SKM-1 treated with dmso at 0.1 percent for 144 hours (cell line): ENCODE measurements around the gene THAP4.

ENCODE experiments used
- DNase-seq: peaks from one replicate; lab custom pipeline; 2025; ENCODE audit not compliant: unreplicated experiment; lab: John Stamatoyannopoulos, UW

Gene THAP4

GRCh38 chr2:241639385-241639784, 2.4 kb upstream of the THAP4 start:
- DNase-seq = no peak

- no peak for DNase-seq
Observed at GRCh38 chr2:241638940-241639339, 2.0 kb upstream of the THAP4 start.

GRCh38 chr2:241637795-241638660, 1.1 kb upstream of the THAP4 start:
- peak; percentile 22 for DNase-seq

GRCh38 chr2:241636182-241637017, 558 bp downstream of the THAP4 start:
- DNase-seq = no peak

- no peak for DNase-seq
Observed at GRCh38 chr2:241635756-241636155, 1.2 kb downstream of the THAP4 start.

- no peak for DNase-seq
Observed at GRCh38 chr2:241633561-241633960, 3.4 kb downstream of the THAP4 start.

- no peak for DNase-seq
Observed at GRCh38 chr2:241632478-241633325, 4.3 kb downstream of the THAP4 start.

- no peak for DNase-seq
Observed at GRCh38 chr2:241629762-241630435, 7.1 kb downstream of the THAP4 start.

GRCh38 chr2:241627675-241628074, 9.3 kb downstream of the THAP4 start:
- no peak for DNase-seq

GRCh38 chr2:241620419-241620769, 16.6 kb downstream of the THAP4 start:
- no peak for DNase-seq

GRCh38 chr2:241619597-241620418, 17.1 kb downstream of the THAP4 start:
- DNase-seq = no peak

- no peak for DNase-seq
Observed at GRCh38 chr2:241618829-241619228, 18.1 kb downstream of the THAP4 start.

- no peak for DNase-seq
Observed at GRCh38 chr2:241618296-241618805, 18.6 kb downstream of the THAP4 start.

GRCh38 chr2:241617431-241618154, 19.4 kb downstream of the THAP4 start:
- DNase-seq = no peak

GRCh38 chr2:241616168-241617125, 20.5 kb downstream of the THAP4 start:
- no peak for DNase-seq

GRCh38 chr2:241615522-241616052, 21.4 kb downstream of the THAP4 start:
- DNase-seq = no peak

GRCh38 chr2:241615041-241615440, 21.9 kb downstream of the THAP4 start:
- no peak for DNase-seq
